GM21515 (cell line): ENCODE data around the gene SATL1.
"Not testable (repeated sequence)": the region's sequence is repeated elsewhere in the genome, so short reads cannot be mapped to it uniquely, and the experiment has no call there.

ENCODE experiments used
- ATAC-seq: cut with Tn5 transposase; IDR thresholded peaks from one replicate; pipeline ENCODE4 v1.9.1; 2021; ENCODE audit not compliant: unreplicated experiment

Gene SATL1

GRCh38 chrX:85112293-85112692, 131.3 kb downstream of the SATL1 start:
- no peak for ATAC-seq

DNA sequence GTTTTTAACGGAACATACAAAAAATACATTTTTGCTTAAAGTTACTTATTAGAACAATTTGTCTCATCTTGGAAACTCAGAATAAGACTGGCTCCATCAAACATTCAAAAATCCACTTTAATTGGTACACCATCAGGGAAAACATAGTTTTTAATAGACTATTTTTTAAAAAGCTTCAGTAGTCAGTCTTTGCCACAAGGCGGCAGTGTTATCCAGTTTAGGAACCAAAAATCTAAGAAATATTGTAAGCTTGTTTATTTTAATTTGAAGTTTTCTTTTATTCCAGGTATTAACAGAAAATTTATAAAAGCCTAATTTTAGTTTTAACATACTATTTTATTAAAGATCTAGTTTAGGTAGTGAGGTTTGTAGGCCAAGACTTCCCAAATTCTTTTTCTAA, 132.2 kb downstream of the SATL1 start:
- ATAC-seq: no peak

DNA sequence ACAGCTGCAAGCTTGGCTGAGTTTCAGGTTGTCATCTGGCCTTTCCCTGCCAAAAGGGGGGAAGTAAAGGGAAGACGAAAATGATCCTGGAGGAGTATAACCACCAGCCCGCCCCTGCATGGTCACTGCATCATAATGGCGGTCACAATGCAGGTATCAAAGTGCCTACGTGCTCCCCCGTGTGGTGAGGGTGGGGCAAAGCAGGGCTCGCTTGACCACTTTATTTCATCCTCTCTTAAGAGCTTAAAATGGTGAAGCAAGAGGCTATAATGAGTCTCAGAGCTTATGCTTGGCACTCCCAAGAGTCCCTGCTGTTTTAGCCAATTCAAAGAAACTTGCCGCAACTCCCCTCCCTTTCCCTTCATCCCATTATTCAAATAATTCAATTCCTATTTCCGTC, 134.3 kb downstream of the SATL1 start:
- ATAC-seq: no peak

GRCh38 chrX:85108165-85108564, 135.4 kb downstream of the SATL1 start:
- ATAC-seq: no peak

GRCh38 chrX:85107407-85107806, 136.2 kb downstream of the SATL1 start:
- ATAC-seq: no peak

GRCh38 chrX:85089321-85089840, 154.2 kb downstream of the SATL1 start:
- no peak for ATAC-seq

GRCh38 chrX:85084770-85085393, 158.7 kb downstream of the SATL1 start:
- no peak for ATAC-seq

- not testable (repeated sequence) for ATAC-seq
Measured at GRCh38 chrX:85077247-85077646, 166.3 kb downstream of the SATL1 start.

DNA sequence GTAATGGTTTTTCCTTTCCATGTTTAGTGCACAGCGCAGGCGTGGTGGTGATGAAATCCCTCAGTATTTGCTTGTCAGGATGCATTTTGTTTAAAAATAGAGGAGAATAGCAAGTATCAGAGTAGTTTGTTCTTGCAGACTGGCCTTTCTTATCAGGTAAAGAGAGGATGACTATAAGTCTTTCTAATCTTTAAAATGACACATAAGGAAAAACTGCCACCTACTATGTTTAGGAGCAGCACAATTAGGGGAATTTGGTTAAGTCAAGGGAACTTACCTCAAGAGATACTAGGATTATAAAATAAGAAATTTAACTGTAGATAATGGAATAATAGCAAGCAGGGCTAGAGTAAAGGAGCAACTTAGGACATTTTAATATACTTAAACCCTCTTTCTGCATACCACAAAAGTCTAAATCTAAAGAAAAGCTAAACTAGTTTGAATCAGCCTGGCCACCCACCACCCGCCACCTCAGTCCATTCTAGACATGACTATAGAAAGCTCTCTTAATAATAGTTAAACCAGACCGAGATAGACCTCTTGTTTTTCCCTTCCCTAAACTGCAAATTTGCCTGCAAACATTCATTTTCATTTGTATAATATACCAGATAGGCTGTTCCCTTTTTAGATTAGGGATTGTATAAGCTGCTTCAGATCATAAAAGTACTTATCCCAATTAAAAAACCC, 177.9 kb downstream of the SATL1 start:
- ATAC-seq: no peak

DNA sequence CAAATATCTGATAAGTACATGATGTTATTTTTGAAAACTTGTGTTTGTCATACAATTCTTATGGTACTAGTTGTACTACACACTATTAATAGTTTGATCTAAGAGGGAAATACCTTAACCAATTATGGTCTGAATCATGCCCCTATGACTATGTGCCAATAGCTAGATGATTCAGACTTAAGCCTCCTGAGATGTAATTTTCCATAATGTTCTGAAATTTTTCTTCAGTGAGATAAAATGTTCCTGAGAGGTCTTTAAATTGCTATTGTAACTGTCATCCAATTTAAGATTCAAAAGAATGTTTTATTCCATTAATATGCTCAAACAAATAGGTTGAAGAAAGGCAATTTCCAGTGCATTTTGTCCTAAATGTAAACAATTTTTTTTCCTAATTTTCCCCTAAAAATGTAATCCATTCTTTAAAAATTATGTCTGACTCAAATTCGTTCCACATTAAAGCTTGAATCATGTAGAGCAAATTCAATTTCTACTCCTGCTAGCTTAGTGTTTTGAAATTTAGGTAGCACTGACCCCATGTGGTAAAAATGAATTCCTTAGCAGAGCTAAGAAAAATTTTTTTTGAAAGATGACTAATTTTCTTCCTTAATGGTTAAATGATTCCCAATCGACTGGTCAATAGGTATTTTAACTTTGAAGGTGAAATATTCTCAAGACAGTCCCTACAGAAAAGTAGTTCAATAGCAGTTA, 190.8 kb downstream of the SATL1 start:
- ATAC-seq: no peak

- no peak for ATAC-seq
Measured at GRCh38 chrX:85052205-85052604, 191.4 kb downstream of the SATL1 start.

DNA sequence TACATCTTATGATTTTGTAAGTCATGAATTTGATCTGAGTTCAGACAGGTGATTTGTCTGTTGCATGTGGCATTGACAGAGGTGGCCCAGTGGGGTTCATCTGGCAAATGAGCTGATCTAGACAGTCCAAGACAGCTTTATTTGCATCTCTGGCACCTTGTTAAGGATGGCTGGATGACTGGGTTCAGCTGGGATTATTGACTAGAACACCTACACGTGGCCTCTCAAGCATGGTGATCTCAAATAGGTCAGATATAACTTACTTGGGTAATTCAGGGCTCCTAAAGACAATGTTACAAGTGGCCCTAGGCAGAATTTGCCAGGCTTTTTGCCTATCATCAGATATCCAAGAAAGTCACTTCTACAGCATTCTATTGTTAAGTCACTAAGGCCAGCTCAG, 192.0 kb downstream of the SATL1 start:
- ATAC-seq: no peak
